GM12891 (cell line): Measurements from ENCODE around the gene MAP3K7.

Source experiments
- DNase-seq: peaks from one replicate; pipeline ENCODE4 v3.0.0; 2011; ENCODE audit warnings: low spot score; ENCODE audit not compliant: insufficient read length
- FAIRE-seq: peaks from 2 replicates; lab custom pipeline; 2011; peaks lifted over from hg19 to GRCh38; lab: Jason Lieb, UNC
- PAX5 ChIP-seq: IDR thresholded peaks from 2 replicates; pipeline ENCODE4 v1.6.1; 2011; ENCODE audit warnings: low read length, moderate library complexity, mild to moderate bottlenecking; ENCODE audit not compliant: insufficient read depth, severe bottlenecking
- POLR2A ChIP-seq: IDR thresholded peaks from 2 replicates; pipeline ENCODE4 v1.6.1; 2011; ENCODE audit warnings: low read depth, low read length, control low read depth
- POLR2AphosphoS5 ChIP-seq: IDR thresholded peaks from 2 replicates; pipeline ENCODE4 v1.6.1; 2011; ENCODE audit warnings: low read depth, low read length, control low read depth
- POU2F2 ChIP-seq: IDR thresholded peaks from 2 replicates; pipeline ENCODE4 v1.6.1; 2011; ENCODE audit warnings: low read depth, mild to moderate bottlenecking, control low read depth, low read length, moderate library complexity
- SPI1 ChIP-seq: IDR thresholded peaks from 2 replicates; pipeline ENCODE4 v1.6.1; 2011; ENCODE audit warnings: low read depth, low read length, control low read depth
- TAF1 ChIP-seq: IDR thresholded peaks from 2 replicates; pipeline ENCODE4 v1.6.1; 2011; ENCODE audit warnings: low read depth, low read length, control low read depth

MAP3K7 gene

GRCh38 chr6:90468080-90468479 lies 118.8 kb downstream of the MAP3K7 start:
- TF ChIP-seq POLR2A (no peak), TAF1 (no peak), POU2F2 (no peak), POLR2AphosphoS5 (no peak), SPI1 (no peak), PAX5 (no peak)
- DNase-seq (no peak), FAIRE-seq (no peak)

DNA sequence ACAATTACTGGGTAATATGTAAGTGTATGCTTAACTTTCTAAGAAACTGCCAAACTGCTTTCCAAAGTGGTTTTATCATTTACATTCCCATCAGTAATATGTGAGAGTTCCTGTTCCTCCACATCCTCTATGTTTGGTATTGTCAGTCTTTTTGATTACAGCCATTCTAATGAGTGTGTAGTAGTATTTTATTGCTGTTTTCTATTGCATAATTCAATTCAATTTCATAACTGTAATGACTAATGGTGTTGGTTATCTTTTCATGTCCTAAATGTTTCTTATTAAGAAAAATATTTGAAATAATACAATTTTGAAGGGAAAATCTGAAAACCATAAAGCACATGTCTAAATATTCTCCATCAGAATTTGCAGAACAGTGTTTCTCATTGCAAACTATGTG lies 119.3 kb downstream of the MAP3K7 start:
- DNase-seq = no peak
- no peak for FAIRE-seq
- TF ChIP-seq POLR2A = no peak
- no peak for TF ChIP-seq POU2F2
- TF ChIP-seq SPI1 = no peak
- no peak for TF ChIP-seq POLR2AphosphoS5
- TF ChIP-seq TAF1 = no peak
- TF ChIP-seq PAX5 = no peak

DNA sequence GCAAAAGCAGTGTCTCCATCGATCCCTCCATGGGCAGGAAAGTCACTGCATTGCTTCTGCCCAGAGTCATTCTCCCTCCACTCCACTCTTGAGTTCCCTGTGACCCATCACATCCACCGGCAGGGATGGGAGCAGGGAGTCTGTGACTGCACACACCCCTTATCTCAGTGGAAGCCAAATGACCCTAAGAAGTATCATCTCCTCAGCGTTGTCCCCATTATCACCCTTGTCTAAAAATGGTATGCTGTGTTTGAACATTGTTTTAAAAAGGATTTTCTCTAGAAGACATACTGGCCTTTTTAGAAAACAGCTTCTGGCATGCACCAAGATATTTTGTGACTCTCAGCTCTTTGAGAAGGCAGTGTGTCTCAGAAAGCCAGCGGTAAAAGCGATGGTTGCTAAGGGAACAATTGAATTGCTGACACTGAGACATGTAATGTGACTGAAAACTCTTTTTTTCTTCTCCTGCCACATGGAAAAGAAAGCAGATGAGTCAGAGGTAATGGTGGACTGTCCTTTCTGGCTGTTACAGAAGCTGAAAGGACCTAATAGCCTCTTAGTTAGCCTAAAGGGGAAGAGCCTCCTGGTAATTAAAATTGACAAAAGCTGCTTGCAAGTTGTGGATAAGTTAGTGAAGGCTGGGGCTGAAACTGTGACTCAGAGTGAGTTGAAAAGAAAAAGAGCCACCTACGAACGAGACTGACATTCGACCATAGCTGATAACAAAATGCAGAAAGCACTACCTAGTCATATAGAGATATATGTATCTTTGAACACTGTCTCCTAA lies 120.5 kb downstream of the MAP3K7 start:
- no peak for DNase-seq
- TF ChIP-seq POLR2AphosphoS5 (no peak), POLR2A (no peak), POU2F2 (no peak), PAX5 (no peak), SPI1 (no peak), TAF1 (no peak)
- FAIRE-seq = no peak

DNA sequence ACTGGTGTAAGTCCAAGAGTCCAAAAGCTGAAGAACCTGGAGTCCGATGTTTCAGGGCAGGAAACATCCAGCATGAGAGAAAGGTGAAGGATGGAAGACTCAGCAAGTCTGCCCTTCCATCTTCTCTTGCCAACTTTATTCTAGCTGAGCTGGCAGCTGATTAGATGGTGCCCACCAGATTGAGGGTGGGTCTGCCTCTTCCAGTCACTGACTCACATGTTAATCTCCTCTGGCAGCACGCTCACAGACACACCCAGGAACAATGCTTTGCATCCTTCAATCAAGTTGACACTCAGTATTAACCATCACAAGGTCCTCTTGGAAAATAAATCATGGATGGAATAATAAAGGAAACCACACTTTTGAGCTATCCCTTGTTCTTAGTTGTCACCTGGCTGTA lies 121.2 kb downstream of the MAP3K7 start:
- no peak for DNase-seq
- no peak for FAIRE-seq
- TF ChIP-seq POLR2A = no peak
- TF ChIP-seq POLR2AphosphoS5 = no peak
- TF ChIP-seq SPI1 = no peak
- TF ChIP-seq TAF1 = no peak
- no peak for TF ChIP-seq PAX5
- no peak for TF ChIP-seq POU2F2

DNA sequence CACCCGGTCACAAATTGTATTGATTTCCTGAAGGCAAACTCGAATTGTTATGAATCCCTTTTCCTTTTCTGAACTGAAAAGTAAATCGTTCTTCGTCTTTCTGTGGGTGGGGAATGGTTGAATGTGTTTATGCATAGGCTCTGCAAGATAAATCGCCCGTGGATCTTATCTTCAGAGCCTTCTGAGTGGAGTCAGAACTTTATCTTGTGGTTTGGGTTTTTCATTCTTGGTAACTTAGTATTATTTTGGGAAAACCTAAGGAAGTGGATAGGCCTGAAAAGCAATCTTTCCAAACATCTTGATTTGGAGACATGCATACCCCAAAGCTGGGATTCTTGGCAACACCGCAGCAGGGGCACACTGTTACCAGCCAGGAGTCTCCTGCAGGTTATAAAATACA lies 122.4 kb downstream of the MAP3K7 start:
- no peak for DNase-seq

GRCh38 chr6:90463874-90464273 lies 123.0 kb downstream of the MAP3K7 start:
- FAIRE-seq = no peak
- TF ChIP-seq TAF1 (no peak), SPI1 (no peak), POU2F2 (no peak)
- no peak for DNase-seq

More for the DNA sequence above, 122.4 kb downstream of the MAP3K7 start:
- FAIRE-seq = no peak
- TF ChIP-seq POLR2AphosphoS5 (no peak), POU2F2 (no peak), SPI1 (no peak), POLR2A (no peak), TAF1 (no peak), PAX5 (no peak)
